AG09309 (cell line): ENCODE results near the gene TTLL1.

Experiments used
- DNase-seq: peaks from one replicate; pipeline ENCODE4 v3.0.0-alpha.2; 2010; ENCODE audit warnings: low read depth
- H3K4me3 ChIP-seq: 2 replicates; pipeline ENCODE4 v1.5.1; 2011; ENCODE audit warnings: mild to moderate bottlenecking, low read depth, low read length, moderate library complexity; ENCODE audit not compliant: control insufficient read depth
- CTCF ChIP-seq: IDR thresholded peaks from 2 replicates; pipeline ENCODE4 v1.5.1; 2011; ENCODE audit warnings: mild to moderate bottlenecking, low read depth, low read length, inconsistent platforms; ENCODE audit not compliant: insufficient read depth, control insufficient read depth; ENCODE audit errors: missing control alignments

Gene TTLL1

GRCh38 chr22:43015677-43016042, 73.5 kb downstream of the TTLL1 start:
- DNase-seq = no peak
- no peak for TF ChIP-seq CTCF
- peak overlapping the region; percentile 65 for H3K4me3 ChIP-seq

- peak; percentile 92 for DNase-seq
- TF ChIP-seq CTCF = no peak
- H3K4me3 ChIP-seq = peak within 1 kb of the TSS; percentile 83
Observed at GRCh38 chr22:43014869-43015676, 74.1 kb downstream of the TTLL1 start, which contains the start of gene PACSIN2. PACSIN2 (minus strand) TSS chr22:43015149; CDS start chr22:42912080, 103,069 bp downstream.

GRCh38 chr22:43014316-43014868, 74.8 kb downstream of the TTLL1 start:
- TF ChIP-seq CTCF = no peak
- no peak for DNase-seq
- H3K4me3 ChIP-seq = peak overlapping the region; percentile 83

- no peak for TF ChIP-seq CTCF
- no peak for DNase-seq
- peak overlapping the region; percentile 83 for H3K4me3 ChIP-seq
Observed at GRCh38 chr22:43013355-43014315, 75.6 kb downstream of the TTLL1 start.

GRCh38 chr22:43012390-43012789, 76.8 kb downstream of the TTLL1 start:
- no peak for TF ChIP-seq CTCF
- no peak for DNase-seq
- no peak overlapping the region for H3K4me3 ChIP-seq

- TF ChIP-seq CTCF = no peak
- DNase-seq = no peak
- H3K4me3 ChIP-seq = no peak overlapping the region
Observed at GRCh38 chr22:43011079-43011478, 78.1 kb downstream of the TTLL1 start.
